Measurements from ENCODE around the gene SMIM20.

The SMIM20 gene

DNA sequence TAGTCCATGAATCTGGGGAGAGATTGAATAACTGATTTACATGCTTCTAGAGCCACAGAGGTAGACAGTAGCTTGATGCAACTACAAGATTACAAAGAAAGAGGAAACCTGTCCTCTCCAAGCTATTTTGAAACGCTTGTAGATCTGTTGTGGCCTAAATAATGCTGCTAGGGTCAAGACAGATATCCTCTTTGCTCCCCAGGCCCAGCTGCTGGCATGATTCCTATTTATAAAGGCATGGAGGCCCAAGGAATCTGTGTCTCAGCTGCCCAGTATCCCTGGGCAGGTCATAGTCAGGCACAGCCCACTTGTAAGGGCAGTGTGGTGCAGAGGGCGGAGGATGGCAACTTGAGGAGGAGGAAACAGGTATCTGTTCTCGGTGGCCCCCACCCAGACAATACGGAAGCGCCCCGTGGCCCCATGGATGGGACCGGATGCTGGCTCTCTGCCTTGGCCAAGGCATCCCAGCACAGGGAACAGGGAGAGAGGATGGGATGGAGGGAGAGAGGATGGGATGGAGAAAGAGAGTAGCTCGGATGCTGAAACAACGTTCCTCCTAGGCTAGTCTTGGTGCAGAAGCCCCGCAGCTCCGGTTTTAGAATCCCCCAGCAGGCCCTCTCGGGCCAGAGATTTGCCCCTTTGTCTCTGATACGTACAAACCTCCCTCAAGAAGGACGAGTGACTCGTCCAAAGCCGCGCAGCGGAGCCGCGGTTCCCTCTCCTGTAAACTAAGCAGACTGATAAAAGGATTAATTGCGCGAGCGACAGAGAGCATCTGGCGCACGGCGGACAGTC is 767 bp upstream of the SMIM20 start:
- peak; percentile 49 for DNase-seq (ENCODE audit: extremely low spot score)
- ChIA-PET CTCF (interaction anchor here (1.0 to 2.3 kb wide), 14 partner anchors 9 to 473 kb away, joined by 3 to 8 read pairs (median 5); no protein-coding TSS in a partner anchor), POLR2A (no interaction called here)
- TF ChIP-seq, protein P1, sequence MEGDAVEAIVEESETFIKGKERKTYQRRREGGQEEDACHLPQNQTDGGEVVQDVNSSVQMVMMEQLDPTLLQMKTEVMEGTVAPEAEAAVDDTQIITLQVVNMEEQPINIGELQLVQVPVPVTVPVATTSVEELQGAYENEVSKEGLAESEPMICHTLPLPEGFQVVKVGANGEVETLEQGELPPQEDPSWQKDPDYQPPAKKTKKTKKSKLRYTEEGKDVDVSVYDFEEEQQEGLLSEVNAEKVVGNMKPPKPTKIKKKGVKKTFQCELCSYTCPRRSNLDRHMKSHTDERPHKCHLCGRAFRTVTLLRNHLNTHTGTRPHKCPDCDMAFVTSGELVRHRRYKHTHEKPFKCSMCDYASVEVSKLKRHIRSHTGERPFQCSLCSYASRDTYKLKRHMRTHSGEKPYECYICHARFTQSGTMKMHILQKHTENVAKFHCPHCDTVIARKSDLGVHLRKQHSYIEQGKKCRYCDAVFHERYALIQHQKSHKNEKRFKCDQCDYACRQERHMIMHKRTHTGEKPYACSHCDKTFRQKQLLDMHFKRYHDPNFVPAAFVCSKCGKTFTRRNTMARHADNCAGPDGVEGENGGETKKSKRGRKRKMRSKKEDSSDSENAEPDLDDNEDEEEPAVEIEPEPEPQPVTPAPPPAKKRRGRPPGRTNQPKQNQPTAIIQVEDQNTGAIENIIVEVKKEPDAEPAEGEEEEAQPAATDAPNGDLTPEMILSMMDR (IDR thresholded peaks at IDR 0.05; ENCODE audit: control extremely low read depth, extremely low read depth, low read depth, missing control alignments), result no peak

DNA sequence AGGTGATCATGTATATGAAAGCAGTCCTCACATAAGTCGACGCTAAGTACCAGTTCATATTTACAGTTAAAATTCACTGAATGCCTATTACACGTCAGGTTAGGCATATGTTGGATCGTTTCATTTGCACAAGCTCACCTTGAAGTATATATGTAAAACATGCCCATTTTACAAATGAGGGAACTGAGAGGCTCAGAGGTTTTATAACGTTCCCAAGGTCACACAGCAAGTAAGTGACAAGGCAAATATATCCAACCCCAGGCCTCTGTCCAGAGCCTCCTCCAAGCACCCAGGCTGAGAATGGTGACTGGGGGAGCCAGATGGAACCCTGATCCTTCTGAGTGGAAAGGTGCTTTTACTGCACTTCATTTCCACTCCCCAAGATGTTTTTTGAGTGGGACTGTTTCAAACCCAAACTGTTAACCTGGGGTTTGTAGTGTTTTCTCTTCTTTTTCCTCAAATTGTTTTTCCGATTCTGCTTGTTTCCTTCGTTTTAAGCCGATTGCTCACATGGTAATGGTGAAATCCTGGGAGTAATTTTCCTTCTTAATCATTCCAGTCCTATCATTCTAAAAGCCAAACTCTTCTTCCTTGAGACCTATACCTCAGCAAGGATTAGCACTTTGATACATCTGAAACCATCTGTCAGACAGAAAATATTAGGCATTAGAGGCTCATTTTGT is 791 bp downstream of the SMIM20 start:
- POLR2A ChIA-PET, result no interaction called here
- CTCF ChIA-PET, result interaction anchor here (1.0 to 2.1 kb wide), 6 partner anchors 11 to 415 kb away, joined by 3 to 8 read pairs (median 4); no protein-coding TSS in a partner anchor
- DNase-seq (ENCODE audit: extremely low spot score), result no peak
- TF ChIP-seq, protein P1 (IDR thresholded peaks at IDR 0.05; ENCODE audit: control extremely low read depth, extremely low read depth, low read depth, missing control alignments), result no peak

DNA sequence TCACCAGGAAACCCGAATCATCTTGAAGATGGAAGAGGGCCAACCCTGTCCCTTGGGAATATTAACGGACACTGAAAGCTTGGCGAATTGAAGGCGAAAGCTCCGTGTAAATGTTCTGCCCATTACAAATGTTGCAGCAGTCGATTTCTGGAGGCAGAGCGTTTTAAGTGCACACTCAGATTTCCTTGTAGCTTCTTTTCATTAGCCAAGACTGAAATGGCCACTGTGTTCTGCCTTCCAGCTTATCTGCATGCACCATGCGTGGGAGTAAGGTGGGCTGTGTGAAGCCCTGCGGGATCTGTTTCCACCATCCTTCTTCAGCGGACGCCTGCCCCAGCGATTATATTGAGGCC is 1.3 kb downstream of the SMIM20 start:
- DNase-seq (ENCODE audit: extremely low spot score), result no peak
- ChIA-PET CTCF (interaction anchor here (1.0 to 1.9 kb wide), 5 partner anchors 11 to 414 kb away, joined by 3 to 8 read pairs (median 4); no protein-coding TSS in a partner anchor), POLR2A (no interaction called here)
- TF ChIP-seq, protein P1 (IDR thresholded peaks at IDR 0.05; ENCODE audit: control extremely low read depth, extremely low read depth, low read depth, missing control alignments), result no peak

DNA sequence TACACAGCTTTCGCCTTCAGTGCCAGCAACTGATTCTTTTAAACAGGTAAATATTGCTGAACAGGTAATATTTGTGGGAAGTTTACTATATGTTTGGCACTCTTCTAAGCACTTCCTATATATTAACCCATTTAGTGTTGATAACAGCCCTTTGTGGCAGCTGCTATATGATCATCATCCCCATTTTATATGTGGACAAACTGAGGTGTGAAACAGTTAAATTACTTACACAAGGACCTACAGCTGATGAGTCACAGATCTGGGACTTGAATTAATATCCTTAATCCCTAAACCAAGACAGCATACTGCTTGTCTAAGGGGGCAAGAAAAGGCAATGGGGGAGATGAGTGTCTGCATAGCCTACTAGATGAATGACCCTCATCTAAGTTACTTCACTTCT is 2.9 kb downstream of the SMIM20 start:
- CTCF ChIA-PET, result interaction anchor here (1.2 to 1.5 kb wide), 4 partner anchors 8 to 72 kb away, joined by 3 to 4 read pairs (median 4); no protein-coding TSS in a partner anchor
- POLR2A ChIA-PET, result no interaction called here
- TF ChIP-seq, protein P1 (IDR thresholded peaks at IDR 0.05; ENCODE audit: control extremely low read depth, extremely low read depth, low read depth, missing control alignments), result no peak
- no peak for DNase-seq (ENCODE audit: extremely low spot score)

DNA sequence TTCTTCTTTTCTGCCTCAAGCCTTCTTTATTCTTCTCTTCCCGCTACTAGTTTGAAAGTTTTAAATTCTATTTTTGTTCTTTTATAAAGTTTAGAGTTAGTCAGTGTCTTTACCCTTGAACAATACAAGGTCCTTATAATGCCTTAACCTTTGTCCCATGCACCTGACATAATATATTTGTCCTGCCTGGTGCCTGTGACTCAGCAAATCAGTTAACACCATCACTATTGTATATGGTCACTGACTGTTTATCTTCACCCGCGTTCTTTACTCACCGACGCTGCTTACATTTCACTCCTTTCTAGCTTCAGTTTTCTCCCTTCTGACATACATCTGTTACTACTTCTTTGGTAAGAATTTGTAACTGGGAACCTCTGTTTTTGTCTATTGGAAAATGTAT is 5.7 kb downstream of the SMIM20 start:
- ChIA-PET CTCF (interaction anchor here (1.1 kb wide), 1 partner anchor 68 kb away, joined by 3 read pairs; no protein-coding TSS in a partner anchor), POLR2A (no interaction called here)
- no peak for DNase-seq (ENCODE audit: extremely low spot score)
- TF ChIP-seq, protein P1 (IDR thresholded peaks at IDR 0.05; ENCODE audit: control extremely low read depth, extremely low read depth, low read depth, missing control alignments), result no peak

DNA sequence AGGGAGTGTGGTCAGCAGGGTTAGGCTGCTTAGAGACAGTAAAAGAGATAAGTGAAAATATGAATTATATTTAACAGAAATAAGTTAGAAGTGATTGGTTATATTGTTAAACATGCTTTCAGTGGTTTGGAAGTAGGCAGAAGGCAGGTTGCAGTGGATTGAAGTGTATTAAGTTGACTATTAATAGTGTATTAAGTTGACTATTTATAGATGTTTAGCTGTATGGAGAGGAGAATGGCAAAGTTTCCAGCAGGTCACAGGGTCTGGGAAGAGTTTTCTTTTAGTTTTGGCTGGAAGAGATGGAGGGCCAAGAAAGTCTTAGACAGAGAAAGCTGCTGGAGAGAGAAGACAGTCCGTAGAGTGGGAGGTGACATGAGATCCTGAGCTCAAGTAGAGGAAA is 7.9 kb downstream of the SMIM20 start:
- TF ChIP-seq, protein P1 (IDR thresholded peaks at IDR 0.05; ENCODE audit: control extremely low read depth, extremely low read depth, low read depth, missing control alignments), result no peak
- CTCF ChIA-PET, result interaction anchor here (0.8 to 2.2 kb wide), 4 partner anchors 10 to 66 kb away, joined by 3 to 8 read pairs (median 3); no protein-coding TSS in a partner anchor
- POLR2A ChIA-PET, result no interaction called here

More for the DNA sequence above, 7.9 kb downstream of the SMIM20 start:
- no peak for DNase-seq (ENCODE audit: extremely low spot score)
